Ovary (tissue), 3 donors: ENCODE results near the gene HOXB1.

Source experiments
- POLR2A ChIP-seq: fragments of 450-650 bp; IDR thresholded peaks from one replicate; pipeline ENCODE4 v1.6.1; 2017; ENCODE audit warnings: antibody characterized with exemption, mild to moderate bottlenecking, moderate library complexity
- TF ChIP-seq, protein P1 (sequence below), 3 donors: fragments of 450-650 bp in 2 of 3; fragments of 200-600 bp in 1 of 3; IDR thresholded peaks; one replicate each; pipeline versions ENCODE4 v1.5.1 to v1.8.0; 2016 to 2022; ENCODE audit warnings: antibody characterized with exemption in 3 of 3, mild to moderate bottlenecking in 1 of 3
- donor health status: DM: no; HTN: no; CAD: no.

DNA sequence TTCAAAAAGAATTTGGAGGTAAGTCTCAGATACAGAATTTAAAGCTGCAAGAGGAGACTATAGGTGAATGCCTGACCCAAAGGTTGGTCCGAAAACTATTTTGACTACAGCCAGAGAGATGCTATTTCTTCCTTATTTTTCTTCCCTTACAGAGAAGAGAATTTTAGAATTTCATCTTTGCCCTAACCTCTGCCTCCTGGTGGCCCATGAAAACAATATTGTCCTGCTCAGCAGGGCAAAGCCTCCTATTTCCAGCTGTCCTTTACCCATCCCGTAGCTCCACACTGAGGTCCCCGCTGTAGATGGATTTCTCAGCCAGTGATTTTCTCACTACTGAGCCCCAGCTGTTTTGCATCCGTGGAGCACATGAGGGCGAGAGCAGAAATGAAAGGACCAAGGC is 24.6 kb downstream of the HOXB1 start:
- TF ChIP-seq, protein P1, sequence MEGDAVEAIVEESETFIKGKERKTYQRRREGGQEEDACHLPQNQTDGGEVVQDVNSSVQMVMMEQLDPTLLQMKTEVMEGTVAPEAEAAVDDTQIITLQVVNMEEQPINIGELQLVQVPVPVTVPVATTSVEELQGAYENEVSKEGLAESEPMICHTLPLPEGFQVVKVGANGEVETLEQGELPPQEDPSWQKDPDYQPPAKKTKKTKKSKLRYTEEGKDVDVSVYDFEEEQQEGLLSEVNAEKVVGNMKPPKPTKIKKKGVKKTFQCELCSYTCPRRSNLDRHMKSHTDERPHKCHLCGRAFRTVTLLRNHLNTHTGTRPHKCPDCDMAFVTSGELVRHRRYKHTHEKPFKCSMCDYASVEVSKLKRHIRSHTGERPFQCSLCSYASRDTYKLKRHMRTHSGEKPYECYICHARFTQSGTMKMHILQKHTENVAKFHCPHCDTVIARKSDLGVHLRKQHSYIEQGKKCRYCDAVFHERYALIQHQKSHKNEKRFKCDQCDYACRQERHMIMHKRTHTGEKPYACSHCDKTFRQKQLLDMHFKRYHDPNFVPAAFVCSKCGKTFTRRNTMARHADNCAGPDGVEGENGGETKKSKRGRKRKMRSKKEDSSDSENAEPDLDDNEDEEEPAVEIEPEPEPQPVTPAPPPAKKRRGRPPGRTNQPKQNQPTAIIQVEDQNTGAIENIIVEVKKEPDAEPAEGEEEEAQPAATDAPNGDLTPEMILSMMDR (IDR thresholded peaks at IDR 0.05): no peak
- no peak for TF ChIP-seq POLR2A
